ENCODE data around the gene ZNF322.

- TF ChIP-seq POLR2A (IDR thresholded peaks at IDR 0.05; ENCODE audit: low read length) (no peak), GATA1 (IDR thresholded peaks at IDR 0.05; ENCODE audit: low read depth, low read length) (no peak)
Observed at GRCh38 chr6:26600759-26601158, 58.8 kb downstream of the ZNF322 start.

Data from erythroblast (primary cell).